Panc1 (cell line): ENCODE results near the gene CD207. TPM values are rescaled to one million over a fixed set of nuclear protein-coding genes. Genes with fewer than 3 reads are reported as not detected.

ENCODE experiments used
- ATAC-seq: fragments of 200-7000 bp; cut with Tn5 transposase; 2 replicates; pipeline ENCODE4 v1.9.1; 2020; ENCODE audit warnings: mild to moderate bottlenecking, moderate library complexity
- BruUV-seq: library from RNA; stranded (reverse); fragments of 400-500 nt; replicated peaks from 2 replicates; lab custom pipeline; 2021; lab: Mats Ljungman, UMichigan
- CTCF ChIA-PET: fragments of 300-600 bp; sonication (Branson Sonifier 250); formaldehyde crosslinking; loops from one replicate; lab custom pipeline; 2022; ENCODE audit warnings: antibody characterized with exemption; lab: Charles Lee
- POLR2A ChIA-PET: fragments of 300-600 bp; sonication (Branson Sonifier 250); formaldehyde crosslinking; loops from one replicate; lab custom pipeline; 2022; ENCODE audit warnings: antibody characterized with exemption; lab: Charles Lee
- DNase-seq: peaks from one replicate; pipeline ENCODE4 v3.0.0-alpha.2; 2010; ENCODE audit warnings: low read depth, low spot score
- H3K27ac ChIP-seq: 2 replicates; pipeline ENCODE4 v1.5.1; 2011; ENCODE audit warnings: mild to moderate bottlenecking, low read length, inconsistent platforms
- H3K27me3 ChIP-seq: fragments of 200-500 bp; sonication (Bioruptor generic); 2 replicates; pipeline ENCODE4 v1.6.0; 2014; ENCODE audit warnings: low read length, inconsistent platforms; ENCODE audit not compliant: control insufficient read depth, insufficient read depth
- H3K36me3 ChIP-seq: fragments of 200-500 bp; sonication (Bioruptor generic); 2 replicates; pipeline ENCODE4 v1.5.1; 2014; ENCODE audit warnings: inconsistent platforms, mild to moderate bottlenecking, low read length, moderate library complexity; ENCODE audit not compliant: control insufficient read depth, insufficient read depth
- H3K4me1 ChIP-seq: 2 replicates; pipeline ENCODE4 v1.5.1; 2011; ENCODE audit warnings: inconsistent platforms, mild to moderate bottlenecking, low read length, moderate library complexity; ENCODE audit not compliant: control insufficient read depth, insufficient read depth
- H3K4me3 ChIP-seq, 2 experiments: 2 replicates each; pipeline ENCODE4 v1.5.1; 2011 to 2012; ENCODE audit warnings: low read depth in 2 of 2, low read length in 2 of 2, mild to moderate bottlenecking in 2 of 2, inconsistent platforms in 1 of 2, moderate library complexity in 1 of 2
- H3K9me3 ChIP-seq: fragments of 200-500 bp; sonication (Bioruptor generic); 2 replicates; pipeline ENCODE4 v1.5.1; 2014; ENCODE audit warnings: low read depth, mild to moderate bottlenecking, inconsistent platforms, low read length, moderate library complexity; ENCODE audit not compliant: control insufficient read depth, insufficient read depth
- CTCF ChIP-seq: fragments of 450-650 bp; IDR thresholded peaks from 2 replicates; pipeline ENCODE4 v1.5.1; 2017; ENCODE audit warnings: mild to moderate bottlenecking
- POLR2AphosphoS5 ChIP-seq: IDR thresholded peaks from 2 replicates; pipeline ENCODE4 v1.6.1; 2012; ENCODE audit warnings: mild to moderate bottlenecking, low read depth, low read length, moderate library complexity
- REST ChIP-seq, 2 experiments: IDR thresholded peaks; 2 replicates each; pipeline ENCODE4 v1.6.1; 2011 to 2012; ENCODE audit warnings: low read depth in 2 of 2, control low read depth in 1 of 2, low read length in 1 of 2, mild to moderate bottlenecking in 1 of 2, moderate library complexity in 1 of 2; ENCODE audit not compliant: insufficient read depth in 1 of 2
- SIN3A ChIP-seq: IDR thresholded peaks from 2 replicates; pipeline ENCODE4 v1.6.1; 2012; ENCODE audit warnings: low read depth, mild to moderate bottlenecking, low read length, moderate library complexity, borderline replicate concordance; ENCODE audit not compliant: insufficient read depth
- TCF7L2 ChIP-seq: IDR thresholded peaks from 2 replicates; pipeline ENCODE4 v1.6.1; 2011; ENCODE audit warnings: mild to moderate bottlenecking, low read depth, low read length, inconsistent platforms
- in situ Hi-C: cut with HindIII; loops from 2 replicates; pipeline ENCODE4 v1.10.0; 2016; ENCODE audit warnings: low sequenced_read_pairs, low pct_unique_long_range_greater_than_20kb
- intact Hi-C: fragments of 100-400 bp; cut with micrococcal nuclease; formaldehyde crosslinking; loops from one replicate; pipeline ENCODE4 v1.10.0; 2022; ENCODE audit not compliant: unreplicated experiment
- total RNA-seq: library from RNA; stranded (reverse); gene quantifications from one replicate; pipeline ENCODE4 v1.2.1, GENCODE V29; 2021; ENCODE audit not compliant: unreplicated experiment

Gene CD207
- total RNA-seq, 1 experiment from 2014 or later, result not detected

- CTCF ChIA-PET, result interaction anchor here (0.6 kb wide), 1 partner anchor 131 kb away, joined by 3 read pairs; no protein-coding TSS in a partner anchor
- no peaks in the 10 kb centered on the region; the same call in 1 of the 2 replicates for H3K27me3 ChIP-seq
- intact Hi-C loops (no loop called here), in situ Hi-C loops (no loop called here)
- H3K9me3 ChIP-seq, result no peaks in the 10 kb centered on the region
- POLR2A ChIA-PET, result no interaction called here
- H3K36me3 ChIP-seq, result no peaks in the 10 kb centered on the region
- TF ChIP-seq TCF7L2 (no peak), SIN3A (no peak), CTCF (no peak), POLR2AphosphoS5 (no peak)
- H3K4me3 ChIP-seq, result no peak overlapping the region
- DNase-seq (no peak), ATAC-seq (no peak)
- H3K4me1 ChIP-seq, result no peaks in the 10 kb centered on the region
- BruUV-seq, result no TSS peak
- H3K27ac ChIP-seq, result no peak overlapping the region
These were observed 5.2 kb downstream of the CD207 start for GRCh38 chr2:70830366-70830765.

GRCh38 chr2:70829916-70830315 is 5.7 kb downstream of the CD207 start:
- in situ Hi-C loops, result no loop called here
- intact Hi-C loops, result no loop called here
- Histone ChIP-seq H3K4me3 (no peak overlapping the region), H3K27ac (no peak overlapping the region), H3K4me1 (no peaks in the 10 kb centered on the region), H3K36me3 (no peaks in the 10 kb centered on the region), H3K27me3 (peaks cover 1% of the 10 kb centered on the region), H3K9me3 (no peaks in the 10 kb centered on the region)
- no peak for ATAC-seq
- ChIA-PET CTCF (interaction anchor here (0.6 kb wide), 1 partner anchor 132 kb away, joined by 3 read pairs; no protein-coding TSS in a partner anchor), POLR2A (no interaction called here)
- TF ChIP-seq TCF7L2, result no peak
- no peak for TF ChIP-seq CTCF
- BruUV-seq, result no TSS peak
- DNase-seq, result no peak

- Histone ChIP-seq H3K27ac (no peak overlapping the region), H3K36me3 (no peaks in the 10 kb centered on the region), H3K27me3 (peaks cover 3% of the 10 kb centered on the region), H3K9me3 (no peaks in the 10 kb centered on the region), H3K4me3 (no peak overlapping the region), H3K4me1 (no peaks in the 10 kb centered on the region)
- ATAC-seq (no peak), DNase-seq (no peak)
- BruUV-seq, result no TSS peak
- intact Hi-C loops (no loop called here), in situ Hi-C loops (no loop called here)
- TF ChIP-seq TCF7L2, result no peak
- no peak for TF ChIP-seq POLR2AphosphoS5
- TF ChIP-seq SIN3A, result no peak
- no peak for TF ChIP-seq CTCF
- no peak for TF ChIP-seq REST (IDR thresholded peaks at IDR 0.05; ENCODE audit: insufficient read depth in 1 of 2, low read depth in 2 of 2, low read length in 1 of 2)
- ChIA-PET POLR2A (no interaction called here), CTCF (no interaction called here)
These were observed 6.4 kb downstream of the CD207 start for GRCh38 chr2:70828914-70829824.
